ENCODE data around the gene SNX30.

SNX30 gene

DNA sequence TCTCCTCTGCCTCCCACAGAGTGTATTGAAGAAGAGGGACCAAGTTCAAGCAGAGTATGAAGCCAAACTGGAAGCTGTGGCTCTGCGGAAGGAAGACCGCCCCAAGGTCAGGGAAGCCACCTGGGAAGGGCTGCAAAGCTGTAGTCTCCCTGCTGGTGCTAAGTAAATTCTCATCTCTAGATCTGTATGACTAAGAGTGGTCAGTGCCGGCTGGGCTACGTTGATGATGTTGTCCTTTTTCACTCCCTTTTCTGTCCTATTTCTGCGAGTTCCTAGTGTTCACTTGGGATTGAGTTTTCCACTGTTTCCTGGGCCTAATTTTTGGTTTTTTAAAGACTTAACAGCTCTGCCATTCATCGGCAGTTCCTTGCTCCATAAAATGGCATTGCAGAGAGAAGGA, 100.3 kb downstream of the SNX30 start:
- TF ChIP-seq, protein P1, sequence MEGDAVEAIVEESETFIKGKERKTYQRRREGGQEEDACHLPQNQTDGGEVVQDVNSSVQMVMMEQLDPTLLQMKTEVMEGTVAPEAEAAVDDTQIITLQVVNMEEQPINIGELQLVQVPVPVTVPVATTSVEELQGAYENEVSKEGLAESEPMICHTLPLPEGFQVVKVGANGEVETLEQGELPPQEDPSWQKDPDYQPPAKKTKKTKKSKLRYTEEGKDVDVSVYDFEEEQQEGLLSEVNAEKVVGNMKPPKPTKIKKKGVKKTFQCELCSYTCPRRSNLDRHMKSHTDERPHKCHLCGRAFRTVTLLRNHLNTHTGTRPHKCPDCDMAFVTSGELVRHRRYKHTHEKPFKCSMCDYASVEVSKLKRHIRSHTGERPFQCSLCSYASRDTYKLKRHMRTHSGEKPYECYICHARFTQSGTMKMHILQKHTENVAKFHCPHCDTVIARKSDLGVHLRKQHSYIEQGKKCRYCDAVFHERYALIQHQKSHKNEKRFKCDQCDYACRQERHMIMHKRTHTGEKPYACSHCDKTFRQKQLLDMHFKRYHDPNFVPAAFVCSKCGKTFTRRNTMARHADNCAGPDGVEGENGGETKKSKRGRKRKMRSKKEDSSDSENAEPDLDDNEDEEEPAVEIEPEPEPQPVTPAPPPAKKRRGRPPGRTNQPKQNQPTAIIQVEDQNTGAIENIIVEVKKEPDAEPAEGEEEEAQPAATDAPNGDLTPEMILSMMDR (IDR thresholded peaks at IDR 0.05; ENCODE audit: low read length), result no peak
- no peak for TF ChIP-seq EZH2 (IDR thresholded peaks at IDR 0.05; ENCODE audit: borderline replicate concordance, low read length)
- Histone ChIP-seq H3K36me3 (ENCODE audit: insufficient read depth, low read length) (peaks cover 29% of the 10 kb centered on the region), H3F3A (ENCODE audit: insufficient read depth, low read length) (no peaks in the 10 kb centered on the region), H3K79me2 (ENCODE audit: insufficient read depth, low read length) (no peaks in the 10 kb centered on the region), H3K27ac (ENCODE audit: low read depth, low read length, poor library complexity, severe bottlenecking) (no peak overlapping the region), H3K9me3 (ENCODE audit: low read length) (no peaks in the 10 kb centered on the region), H3K9ac (ENCODE audit: low read length) (no peak overlapping the region), H3K4me1 (ENCODE audit: insufficient read depth, low read length, severe bottlenecking) (peaks cover under 1% of the 10 kb centered on the region), H3K4me2 (ENCODE audit: low read length) (no peak overlapping the region), H4K20me1 (ENCODE audit: insufficient read depth, low read length) (no peaks in the 10 kb centered on the region), H3K9me2 (ENCODE audit: low read depth, low read length) (no peaks in the 10 kb centered on the region), H3K4me3 (ENCODE audit: low read depth, low read length, poor library complexity, severe bottlenecking) (no peak overlapping the region), H2AFZ (ENCODE audit: low read length) (no peak overlapping the region), H3K27me3 (ENCODE audit: insufficient read depth, low read length) (no peaks in the 10 kb centered on the region)

DNA sequence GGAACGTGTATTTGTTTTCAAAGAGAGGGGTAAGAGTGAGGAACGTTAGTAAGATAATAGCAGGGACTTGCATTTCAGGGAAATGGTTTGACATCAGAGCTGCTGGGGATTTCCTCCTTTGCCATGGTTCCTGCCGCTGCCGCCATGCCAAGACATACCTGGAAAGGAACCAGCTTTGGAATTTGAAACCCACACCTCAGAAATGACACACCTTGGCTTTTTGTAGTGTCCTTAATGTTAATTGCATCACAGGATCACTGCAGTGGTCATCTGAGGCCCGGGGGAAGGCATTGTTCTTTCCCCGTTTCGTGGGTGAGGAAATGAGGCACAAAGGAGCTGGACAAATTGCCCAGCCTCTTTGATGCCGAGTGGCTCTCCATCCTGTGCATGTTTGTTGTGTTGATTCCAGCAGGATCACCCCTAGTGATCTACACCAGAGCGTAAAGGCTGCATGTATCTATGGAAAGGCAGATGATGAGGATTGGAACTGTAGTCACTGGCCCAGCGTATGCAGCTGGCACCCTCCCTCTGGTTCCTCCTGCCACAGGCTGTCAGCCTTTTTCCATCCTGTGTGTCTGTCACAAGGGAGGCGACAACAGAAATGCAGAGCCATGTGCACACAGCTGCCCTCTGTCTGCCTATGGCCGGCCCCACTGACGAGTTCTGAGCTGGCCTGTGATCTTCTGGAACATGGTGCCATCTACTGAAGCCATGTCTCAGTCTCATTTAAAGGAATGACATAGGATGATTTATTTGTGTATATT, 102.4 kb downstream of the SNX30 start:
- H2AFZ ChIP-seq (ENCODE audit: low read length), result no peak overlapping the region
- no peaks in the 10 kb centered on the region for H3K27me3 ChIP-seq (ENCODE audit: insufficient read depth, low read length)
- no peaks in the 10 kb centered on the region for H3K79me2 ChIP-seq (ENCODE audit: insufficient read depth, low read length)
- no peak overlapping the region for H3K27ac ChIP-seq (ENCODE audit: low read depth, low read length, poor library complexity, severe bottlenecking)
- no peaks in the 10 kb centered on the region for H4K20me1 ChIP-seq (ENCODE audit: insufficient read depth, low read length)
- H3K9me2 ChIP-seq (ENCODE audit: low read depth, low read length), result no peaks in the 10 kb centered on the region
- H3K4me3 ChIP-seq (ENCODE audit: low read depth, low read length, poor library complexity, severe bottlenecking), result no peak overlapping the region
- H3F3A ChIP-seq (ENCODE audit: insufficient read depth, low read length), result no peaks in the 10 kb centered on the region
- H3K9me3 ChIP-seq (ENCODE audit: low read length), result no peaks in the 10 kb centered on the region
- H3K4me1 ChIP-seq (ENCODE audit: insufficient read depth, low read length, severe bottlenecking), result peaks cover 3% of the 10 kb centered on the region
- TF ChIP-seq, protein P1 (IDR thresholded peaks at IDR 0.05; ENCODE audit: low read length), result no peak
- TF ChIP-seq EZH2 (IDR thresholded peaks at IDR 0.05; ENCODE audit: borderline replicate concordance, low read length), result no peak
- H3K9ac ChIP-seq (ENCODE audit: low read length), result no peak overlapping the region
- H3K36me3 ChIP-seq (ENCODE audit: insufficient read depth, low read length), result peaks cover 29% of the 10 kb centered on the region
- H3K4me2 ChIP-seq (ENCODE audit: low read length), result no peak overlapping the region

DNA sequence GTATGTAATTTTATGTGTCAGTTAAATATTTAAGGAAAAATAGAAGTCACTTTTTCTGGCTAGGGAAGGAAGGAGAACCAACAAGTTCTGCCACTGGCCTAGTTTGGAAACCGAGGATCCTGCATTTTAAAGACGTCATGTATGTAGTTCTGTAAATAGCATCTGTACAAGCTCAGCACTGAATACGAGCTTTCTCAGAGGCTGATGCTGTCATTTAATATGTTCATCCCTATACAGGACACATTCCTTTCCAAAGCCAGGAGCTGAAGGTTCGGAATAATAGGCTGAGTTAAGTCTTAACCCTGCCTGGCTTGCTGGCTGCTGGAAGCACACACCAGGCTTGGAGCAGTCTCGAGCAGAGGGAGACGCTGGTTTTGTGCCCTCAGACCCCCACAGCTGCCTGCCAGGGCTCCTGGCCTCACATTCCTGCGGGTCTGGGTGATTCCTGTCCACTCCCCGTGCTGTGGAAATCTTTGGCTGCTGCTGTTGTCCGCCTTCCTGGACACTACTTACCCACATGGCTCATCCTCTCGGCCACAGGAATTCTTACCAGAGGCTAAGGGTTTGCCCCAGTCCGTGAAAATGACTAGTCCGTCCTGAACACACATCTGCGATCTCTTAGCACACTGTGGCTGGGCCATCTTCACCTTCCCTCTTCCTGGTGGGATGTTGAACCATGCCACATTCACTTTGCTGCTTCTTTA, 103.5 kb downstream of the SNX30 start:
- Histone ChIP-seq H3K4me1 (ENCODE audit: insufficient read depth, low read length, severe bottlenecking) (peaks cover 15% of the 10 kb centered on the region), H4K20me1 (ENCODE audit: insufficient read depth, low read length) (no peaks in the 10 kb centered on the region), H3K9me3 (ENCODE audit: low read length) (no peaks in the 10 kb centered on the region), H3K9me2 (ENCODE audit: low read depth, low read length) (no peaks in the 10 kb centered on the region), H3K4me3 (ENCODE audit: low read depth, low read length, poor library complexity, severe bottlenecking) (no peak overlapping the region), H2AFZ (ENCODE audit: low read length) (no peak overlapping the region), H3K9ac (ENCODE audit: low read length) (no peak overlapping the region), H3F3A (ENCODE audit: insufficient read depth, low read length) (no peaks in the 10 kb centered on the region), H3K27me3 (ENCODE audit: insufficient read depth, low read length) (no peaks in the 10 kb centered on the region), H3K36me3 (ENCODE audit: insufficient read depth, low read length) (peaks cover 29% of the 10 kb centered on the region), H3K79me2 (ENCODE audit: insufficient read depth, low read length) (no peaks in the 10 kb centered on the region), H3K27ac (ENCODE audit: low read depth, low read length, poor library complexity, severe bottlenecking) (no peak overlapping the region), H3K4me2 (ENCODE audit: low read length) (no peak overlapping the region)
- TF ChIP-seq, protein P1 (IDR thresholded peaks at IDR 0.05; ENCODE audit: low read length), result no peak
- TF ChIP-seq EZH2 (IDR thresholded peaks at IDR 0.05; ENCODE audit: borderline replicate concordance, low read length), result no peak
